ENCODE data around the gene LCNL1. TPM values are rescaled to one million over a fixed set of nuclear protein-coding genes. Genes with fewer than 3 reads are reported as not detected.
A peak's percentile ranks its signal among the peaks of the same experiment; 100 is the strongest.
"Not testable (repeated sequence)": the region's sequence is repeated elsewhere in the genome, so short reads cannot be mapped to it uniquely, and the experiment has no call there.

Gene LCNL1
- total and polyA plus RNA-seq, 8 donors: 0.19 to 0.25 TPM; not detected in 6

GRCh38 chr9:137031904-137032640, 49.3 kb downstream of the LCNL1 start, which contains the start of gene FUT7:
FUT7 (minus strand) TSS chr9:137032088; CDS start chr9:137031991, 97 bp downstream.
- Histone ChIP-seq H3K4me1 (peaks cover 31 to 62% (median 51%) of the 10 kb centered on the region in 4 donors), H3K9me3 (no peaks in the 10 kb centered on the region), H3K27ac (peak within 1 kb of the TSS in 2 of 5 donors; percentile 59 to 81), H3K27me3 (peaks cover 0 to 6% (median 0%) of the 10 kb centered on the region in 3 donors), H3K4me3 (peak within 1 kb of the TSS in 2 of 4 donors; percentile 26 to 69), H3K36me3 (no peaks in the 10 kb centered on the region)
- DNase-seq: peak in 1 of 2 donors; percentile 58
- TF ChIP-seq EP300 (IDR thresholded peaks at IDR 0.05) (no peak), POLR2A (IDR thresholded peaks at IDR 0.05) (no peak), POLR2AphosphoS5 (IDR thresholded peaks at IDR 0.05) (no peak)
- TF ChIP-seq, protein P1, sequence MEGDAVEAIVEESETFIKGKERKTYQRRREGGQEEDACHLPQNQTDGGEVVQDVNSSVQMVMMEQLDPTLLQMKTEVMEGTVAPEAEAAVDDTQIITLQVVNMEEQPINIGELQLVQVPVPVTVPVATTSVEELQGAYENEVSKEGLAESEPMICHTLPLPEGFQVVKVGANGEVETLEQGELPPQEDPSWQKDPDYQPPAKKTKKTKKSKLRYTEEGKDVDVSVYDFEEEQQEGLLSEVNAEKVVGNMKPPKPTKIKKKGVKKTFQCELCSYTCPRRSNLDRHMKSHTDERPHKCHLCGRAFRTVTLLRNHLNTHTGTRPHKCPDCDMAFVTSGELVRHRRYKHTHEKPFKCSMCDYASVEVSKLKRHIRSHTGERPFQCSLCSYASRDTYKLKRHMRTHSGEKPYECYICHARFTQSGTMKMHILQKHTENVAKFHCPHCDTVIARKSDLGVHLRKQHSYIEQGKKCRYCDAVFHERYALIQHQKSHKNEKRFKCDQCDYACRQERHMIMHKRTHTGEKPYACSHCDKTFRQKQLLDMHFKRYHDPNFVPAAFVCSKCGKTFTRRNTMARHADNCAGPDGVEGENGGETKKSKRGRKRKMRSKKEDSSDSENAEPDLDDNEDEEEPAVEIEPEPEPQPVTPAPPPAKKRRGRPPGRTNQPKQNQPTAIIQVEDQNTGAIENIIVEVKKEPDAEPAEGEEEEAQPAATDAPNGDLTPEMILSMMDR (IDR thresholded peaks at IDR 0.05): no peak
- 35 to 54% (median 42%) methylated on average over 13 to 16 of the region's 16 CpGs for WGBS, 5 donors
- intact Hi-C loops (cut with DNase I; ENCODE audit: low total_unique reads): no loop called here

- 70 to 79% (median 71%) methylated on average over 7 to 10 of the region's 10 CpGs for WGBS, 5 donors
- Histone ChIP-seq H3K27me3 (peaks cover 0 to 6% (median 0%) of the 10 kb centered on the region in 3 donors), H3K9me3 (no peaks in the 10 kb centered on the region), H3K36me3 (peaks cover 0 to 8% (median 5%) of the 10 kb centered on the region in 4 donors), H3K4me1 (peaks cover 25 to 56% (median 44%) of the 10 kb centered on the region in 4 donors), H3K27ac (peak overlapping the region in 2 of 5 donors; percentile 59 to 81), H3K4me3 (peak overlapping the region in 2 of 4 donors; percentile 19 to 69)
- DNase-seq: no peak
- TF ChIP-seq EP300 (IDR thresholded peaks at IDR 0.05) (no peak), POLR2AphosphoS5 (IDR thresholded peaks at IDR 0.05) (no peak), POLR2A (IDR thresholded peaks at IDR 0.05) (no peak)
- TF ChIP-seq, protein P1 (IDR thresholded peaks at IDR 0.05): no peak
- intact Hi-C loops (cut with DNase I; ENCODE audit: low total_unique reads): no loop called here
Measured at GRCh38 chr9:137032858-137033257, 50.1 kb downstream of the LCNL1 start.

- Histone ChIP-seq H3K27ac (peak overlapping the region in 2 of 5 donors; percentile 36 to 59), H3K4me3 (peak overlapping the region in 1 of 4 donors; percentile 69), H3K36me3 (peaks cover 0 to 14% (median 11%) of the 10 kb centered on the region in 4 donors), H3K4me1 (peaks cover 23 to 54% (median 42%) of the 10 kb centered on the region in 4 donors)
- H3K9me3 ChIP-seq; DNase-seq; H3K27me3 ChIP-seq; intact Hi-C loops (cut with DNase I; ENCODE audit: low total_unique reads): not testable (repeated sequence)
- 87 to 94% (median 93%) methylated on average over 5 of the region's 5 CpGs for WGBS, 5 donors
Measured at GRCh38 chr9:137033481-137033880, 50.7 kb downstream of the LCNL1 start.

GRCh38 chr9:137034039-137034708, 51.4 kb downstream of the LCNL1 start:
- peak in 1 of 2 donors; percentile 48 for DNase-seq
- TF ChIP-seq POLR2AphosphoS5 (IDR thresholded peaks at IDR 0.05): no peak
- TF ChIP-seq, protein P1 (IDR thresholded peaks at IDR 0.05): no peak
- no peak for TF ChIP-seq EP300 (IDR thresholded peaks at IDR 0.05)
- no peak for TF ChIP-seq POLR2A (IDR thresholded peaks at IDR 0.05)
- Histone ChIP-seq H3K27me3 (peaks cover 0 to 6% (median 0%) of the 10 kb centered on the region in 3 donors), H3K4me3 (peak overlapping the region in 1 of 4 donors; percentile 69), H3K4me1 (peaks cover 16 to 47% (median 35%) of the 10 kb centered on the region in 4 donors), H3K36me3 (peaks cover under 1 to 21% (median 18%) of the 10 kb centered on the region in 4 donors), H3K9me3 (no peaks in the 10 kb centered on the region), H3K27ac (peak overlapping the region in 2 of 5 donors; percentile 56 to 59)
- 17 to 40% (median 29%) methylated on average over 10 to 15 of the region's 15 CpGs for WGBS, 5 donors
- intact Hi-C loops (cut with DNase I; ENCODE audit: low total_unique reads): no loop called here
